SH-SY5Y (cell line): Measurements from ENCODE around the gene OLAH.

ENCODE experiments used
- GATA2 ChIP-seq: IDR thresholded peaks from 2 replicates; pipeline ENCODE4 v1.6.1; 2011; ENCODE audit warnings: mild to moderate bottlenecking, low read depth, low read length
- GATA3 ChIP-seq: IDR thresholded peaks from 2 replicates; pipeline ENCODE4 v1.6.1; 2011; ENCODE audit warnings: low read depth, mild to moderate bottlenecking, low read length, moderate library complexity

- TF ChIP-seq GATA2, result no peak
- no peak for TF ChIP-seq GATA3
Observed at GRCh38 chr10:15097011-15097812, 53.5 kb downstream of the OLAH start, which contains the start of gene RPP38.
